CD4-positive, alpha-beta T cell treated with Interferon alpha-2 for 1 hour (primary cell): Measurements from ENCODE around the gene HNRNPL.
"Not testable (repeated sequence)": the region's sequence is repeated elsewhere in the genome, so short reads cannot be mapped to it uniquely, and the experiment has no call there.

Experiments
- DNase-seq, 2 donors: peaks; one replicate each; pipeline ENCODE4 v3.0.0-alpha.2; 2020 to 2022

The HNRNPL gene

DNA sequence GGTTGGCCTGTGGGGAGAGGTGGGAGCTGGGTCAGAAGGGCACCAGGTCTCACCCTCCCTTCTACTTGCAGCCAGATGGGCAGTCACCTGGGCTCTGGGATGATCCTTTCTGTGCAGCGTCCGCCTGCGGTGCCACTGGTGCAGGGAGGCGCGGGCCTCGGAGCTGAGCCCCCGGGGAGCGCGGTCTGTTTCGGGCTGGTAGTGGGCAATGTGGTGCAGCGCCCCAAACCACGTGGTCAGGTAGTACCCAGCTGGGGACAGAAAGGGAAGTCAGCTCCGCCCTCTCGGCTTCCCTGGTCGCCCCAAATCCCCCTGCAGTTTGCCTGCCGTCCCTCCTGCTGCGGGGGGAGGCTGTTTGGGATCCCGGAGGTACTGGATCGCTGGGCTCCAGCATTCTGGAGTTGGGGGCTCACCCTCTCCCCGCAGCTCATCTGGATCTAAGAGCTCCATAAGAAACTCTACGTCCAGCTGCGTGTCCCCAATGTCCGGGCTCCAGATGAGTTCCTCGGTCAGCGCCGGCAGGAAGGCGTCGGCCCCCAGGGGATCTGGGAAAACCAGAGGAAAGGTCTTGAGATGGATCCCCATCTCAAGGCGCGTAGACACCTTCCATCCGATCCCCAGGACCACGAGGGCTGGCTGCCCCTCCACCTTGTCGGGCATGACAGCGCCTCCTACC lies 19.5 kb upstream of the HNRNPL start:
- DNase-seq = peak; percentile 34 to 46

DNA sequence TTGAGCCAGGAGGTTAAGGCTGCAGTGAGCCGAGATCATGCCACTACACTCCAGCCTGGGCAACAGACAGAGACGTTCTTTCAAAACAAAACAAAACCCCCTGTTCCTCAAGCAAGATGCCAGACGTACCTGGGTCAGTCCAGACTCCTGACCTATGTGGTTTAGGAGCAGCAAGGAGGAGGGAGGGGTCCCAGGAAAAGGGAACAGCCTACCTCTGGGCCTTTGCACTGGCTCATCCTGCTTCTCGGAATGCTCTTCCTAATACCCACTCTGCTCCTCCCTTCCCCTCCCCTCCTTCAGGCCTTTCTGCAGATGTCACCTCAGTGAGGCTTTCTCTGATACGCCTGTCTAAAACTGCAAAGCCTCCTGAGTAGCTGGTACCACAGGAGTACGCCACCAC lies 18.8 kb upstream of the HNRNPL start:
- no peak for DNase-seq

DNA sequence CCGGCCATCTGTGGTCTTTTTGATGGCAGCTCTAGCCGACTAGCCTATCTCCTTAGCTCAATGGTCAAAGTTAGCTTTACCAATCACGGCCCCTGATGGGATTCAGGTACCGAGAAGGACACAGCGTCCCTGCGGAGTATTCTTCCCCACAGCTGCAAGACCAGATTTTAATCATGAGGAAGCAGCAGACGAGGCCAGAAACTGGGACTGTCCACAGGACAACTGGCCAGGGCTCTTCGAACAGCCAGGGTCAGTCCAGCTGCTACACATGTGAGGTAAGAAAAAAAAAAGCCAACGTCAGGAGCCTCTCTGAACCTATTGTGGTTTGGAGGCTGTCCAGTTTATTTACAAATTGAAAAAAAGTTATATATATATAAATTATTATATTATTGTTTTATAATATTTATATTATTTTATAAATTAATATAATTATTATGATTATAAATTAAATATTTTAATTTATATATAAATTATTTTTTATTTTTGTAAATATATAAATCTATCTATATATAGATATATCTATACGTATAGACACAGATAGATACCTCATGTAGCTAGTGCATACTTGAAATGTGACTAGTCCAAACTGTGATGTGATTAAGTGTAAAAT lies 17.5 kb upstream of the HNRNPL start:
- no peak for DNase-seq

DNA sequence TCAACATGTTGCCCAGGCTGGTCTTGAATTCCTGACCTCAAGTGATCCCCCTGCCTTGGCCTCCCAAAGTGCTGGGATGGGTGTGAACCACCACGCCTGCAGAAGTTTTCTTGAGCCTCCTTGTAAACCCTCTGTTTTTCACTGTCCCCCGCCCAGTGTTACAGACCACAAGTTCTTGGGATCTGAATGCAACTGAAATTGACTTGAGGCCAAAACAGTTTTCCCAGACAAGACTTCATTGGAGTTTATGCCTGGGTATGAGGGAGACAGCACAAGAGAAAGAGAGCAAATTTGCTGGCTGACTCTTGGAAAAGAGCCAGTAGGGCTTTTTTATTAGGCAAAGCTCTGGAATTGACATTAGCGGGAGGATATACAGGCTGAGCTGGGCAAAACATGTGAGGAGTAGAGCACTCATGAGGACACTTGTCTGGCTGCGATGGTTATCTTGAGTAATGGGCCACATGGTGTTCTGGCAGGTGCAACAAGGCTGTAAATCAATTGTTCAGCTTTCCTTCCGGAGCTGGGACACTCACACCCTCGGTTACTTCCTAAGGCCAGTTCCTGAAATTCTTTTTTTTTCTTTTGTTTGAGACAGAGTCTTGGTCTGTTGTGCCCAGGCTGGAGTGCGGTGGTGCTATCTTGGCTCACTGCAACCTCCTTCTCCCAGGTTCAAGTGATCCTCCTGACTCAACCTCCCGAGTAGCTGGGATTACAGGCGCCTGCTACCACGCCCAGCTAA lies 12.7 kb upstream of the HNRNPL start:
- no peak for DNase-seq

DNA sequence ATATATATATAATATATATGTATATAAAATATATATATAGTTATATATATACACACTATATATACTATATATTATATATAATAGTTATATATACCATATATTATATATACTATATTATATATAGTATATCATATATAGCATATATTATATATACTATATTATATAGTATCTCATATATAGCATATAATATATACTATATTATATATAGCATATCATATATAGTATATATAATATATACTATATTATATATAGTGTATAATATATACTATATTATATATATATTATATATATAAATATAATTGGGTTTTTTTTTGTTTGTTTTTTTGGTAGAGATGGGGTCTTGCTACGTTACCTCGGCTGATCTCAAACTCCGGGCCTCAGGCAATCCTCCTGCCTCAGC lies 11.6 kb upstream of the HNRNPL start:
- DNase-seq = no peak

DNA sequence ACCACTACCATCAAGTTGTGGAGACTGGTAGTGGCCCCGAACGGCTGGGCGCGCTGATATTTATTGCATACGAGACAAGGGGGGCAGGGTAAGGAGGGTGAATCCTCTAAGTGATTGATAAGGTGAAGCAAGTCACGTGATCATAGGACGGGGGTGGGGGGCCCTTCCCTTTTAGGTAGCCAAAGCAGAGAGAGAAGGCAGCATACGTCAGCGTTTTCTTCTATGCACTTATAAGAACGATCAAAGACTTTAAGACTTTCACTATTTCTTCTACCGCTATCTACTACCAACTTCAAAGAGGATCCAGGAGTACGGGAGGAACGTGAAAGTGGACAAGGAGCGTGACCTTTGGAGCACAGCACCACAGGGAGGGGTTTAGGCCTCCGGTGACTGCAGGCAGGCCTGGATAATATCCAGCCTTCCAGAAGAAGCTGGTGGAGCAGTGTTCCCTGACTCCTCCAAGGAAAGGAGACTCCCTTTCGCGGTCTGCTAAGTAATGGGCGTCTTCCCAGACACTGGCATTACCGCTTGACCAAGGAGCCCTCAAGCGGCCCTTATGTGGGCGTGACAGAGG lies 9.9 kb upstream of the HNRNPL start:
- DNase-seq = not testable (repeated sequence)

DNA sequence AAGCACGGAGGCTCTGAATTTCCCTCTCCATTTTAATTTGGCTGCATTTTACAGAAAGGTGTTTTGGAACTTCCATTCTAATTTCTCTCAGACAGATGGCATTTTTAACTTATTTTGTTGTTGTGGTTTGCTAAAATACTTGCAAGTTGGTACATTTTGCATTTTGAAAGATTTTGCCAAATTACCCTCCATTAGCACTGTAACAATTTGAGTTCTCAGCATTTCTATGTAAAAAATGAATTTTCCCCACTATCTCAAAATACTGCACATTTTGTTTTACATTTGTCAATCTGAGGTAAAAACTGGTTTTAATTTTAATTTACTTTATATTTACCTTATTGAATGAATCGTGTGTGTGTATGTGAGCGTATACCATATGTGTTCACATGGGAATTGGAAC lies 7.0 kb upstream of the HNRNPL start:
- no peak for DNase-seq

DNA sequence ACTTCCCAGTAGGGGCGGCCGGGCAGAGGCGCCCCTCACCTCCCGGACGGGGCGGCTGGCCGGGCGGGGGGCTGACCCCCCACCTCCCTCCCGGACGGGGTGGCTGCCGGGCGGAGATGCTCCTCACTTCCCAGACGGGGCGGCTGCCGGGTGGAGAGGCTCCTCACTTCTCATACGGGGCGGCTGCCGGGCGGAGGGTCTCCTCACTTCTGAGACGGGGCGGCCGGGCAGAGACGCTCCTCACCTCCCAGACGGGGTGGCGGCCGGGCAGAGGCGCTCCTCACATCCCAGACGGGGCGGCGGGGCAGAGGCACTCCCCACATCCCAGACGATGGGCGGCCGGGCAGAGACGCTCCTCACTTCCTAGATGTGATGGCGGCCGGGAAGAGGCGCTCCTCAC lies 6.0 kb upstream of the HNRNPL start:
- not testable (repeated sequence) for DNase-seq

DNA sequence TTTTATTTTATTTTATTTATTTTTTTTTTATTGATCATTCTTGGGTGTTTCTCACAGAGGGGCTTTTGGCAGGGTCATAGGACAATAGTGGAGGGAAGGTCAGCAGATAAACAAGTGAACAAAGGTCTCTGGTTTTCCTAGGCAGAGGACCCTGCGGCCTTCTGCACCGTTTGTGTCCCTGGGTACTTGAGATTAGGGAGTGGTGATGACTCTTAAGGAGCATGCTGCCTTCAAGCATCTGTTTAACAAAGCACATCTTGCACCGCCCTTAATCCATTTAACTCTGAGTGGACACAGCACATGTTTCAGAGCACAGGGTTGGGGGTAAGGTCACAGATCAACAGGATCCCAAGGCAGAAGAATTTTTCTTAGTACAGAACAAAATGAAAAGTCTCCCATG lies 5.2 kb upstream of the HNRNPL start:
- not testable (repeated sequence) for DNase-seq

DNA sequence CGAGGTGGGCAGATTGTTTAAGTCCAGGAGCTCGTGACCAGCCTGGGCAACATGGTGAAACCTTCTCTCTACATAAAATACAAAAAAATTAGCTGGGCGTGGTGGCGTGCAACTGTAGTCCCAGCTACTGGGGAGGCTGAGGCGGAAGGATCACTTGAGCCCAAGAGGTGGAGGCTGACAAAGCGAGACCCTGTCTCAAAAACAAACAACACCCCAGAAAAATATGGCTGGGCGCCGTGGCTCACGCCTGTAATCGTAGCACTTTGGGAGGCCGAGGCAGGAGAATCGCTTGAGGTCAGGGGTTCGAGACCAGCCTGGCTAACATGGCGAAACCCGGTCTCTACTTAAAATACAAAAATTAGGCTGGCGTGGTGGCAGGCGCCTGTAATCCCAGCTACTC lies 3.4 kb upstream of the HNRNPL start:
- no peak for DNase-seq

DNA sequence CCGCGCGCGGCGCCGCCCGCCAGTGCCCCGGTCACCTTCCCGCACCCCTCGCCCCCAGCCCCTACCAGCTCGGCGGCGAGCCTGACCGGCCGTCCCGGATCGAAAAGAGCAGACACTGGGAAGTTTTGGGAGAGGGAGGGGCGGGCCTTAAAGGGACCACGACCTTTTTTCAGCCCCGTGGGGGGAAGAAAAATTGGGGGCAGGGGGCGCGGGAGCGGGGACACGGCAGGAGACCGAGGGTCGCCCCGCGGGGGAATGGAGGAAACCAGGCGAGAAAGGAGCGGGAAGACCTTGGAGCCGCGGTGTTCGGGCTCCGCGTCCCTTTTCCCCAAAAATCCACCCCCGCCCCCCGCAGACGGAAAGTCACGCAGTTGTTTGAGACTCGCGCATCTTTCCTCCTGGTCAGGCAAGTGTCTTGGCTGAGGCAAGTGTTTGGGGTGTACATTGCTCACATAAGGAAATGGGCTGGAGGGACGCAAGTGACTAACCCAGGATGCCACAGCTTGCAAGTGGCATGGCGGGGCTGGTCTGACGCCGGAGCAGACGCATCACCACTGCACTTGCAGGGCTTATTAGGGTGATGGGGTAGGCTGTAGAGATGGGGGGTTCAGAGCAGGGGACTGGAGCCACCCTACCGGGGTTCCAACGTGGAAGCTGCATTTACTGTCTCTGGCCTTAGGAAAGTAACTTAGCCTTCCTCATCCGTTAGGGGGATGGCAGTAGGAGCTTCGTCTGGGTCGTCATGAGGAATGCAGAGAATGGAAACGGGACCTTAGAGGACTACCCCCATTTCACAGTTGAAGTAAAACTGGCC lies 2.7 kb upstream of the HNRNPL start:
- peak; percentile 70 to 72 for DNase-seq

DNA sequence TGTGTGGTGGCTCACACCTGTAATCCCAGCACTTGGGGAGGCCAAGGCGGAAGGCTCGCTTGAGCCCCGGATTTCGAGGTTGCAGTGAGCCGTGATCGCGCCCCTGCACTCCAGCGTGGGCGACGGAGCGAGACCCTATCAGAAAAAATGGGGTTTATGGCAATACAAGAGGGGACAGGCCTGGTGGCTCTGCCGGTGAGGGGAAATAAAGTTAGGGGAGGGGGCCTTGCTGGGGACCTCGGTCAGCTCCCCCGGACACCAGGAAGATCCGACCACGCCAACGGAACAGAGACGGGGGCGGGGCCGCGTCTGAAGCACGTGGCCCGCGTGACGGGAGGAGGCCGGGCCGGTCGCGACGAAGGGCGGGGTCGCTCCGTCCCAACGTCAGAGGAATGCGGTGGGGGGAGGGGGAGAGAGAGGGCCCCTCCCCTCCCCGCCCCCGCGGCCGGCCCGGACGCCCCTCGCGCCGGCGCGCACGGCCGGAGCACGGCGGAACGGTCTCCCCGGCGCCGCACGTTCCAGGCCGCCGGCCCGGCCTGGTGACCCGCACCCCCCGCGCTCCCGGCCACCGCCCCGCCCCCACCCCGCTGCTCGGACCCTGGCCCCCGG lies 1.9 kb upstream of the HNRNPL start:
- DNase-seq = peak; percentile 90 to 91

DNA sequence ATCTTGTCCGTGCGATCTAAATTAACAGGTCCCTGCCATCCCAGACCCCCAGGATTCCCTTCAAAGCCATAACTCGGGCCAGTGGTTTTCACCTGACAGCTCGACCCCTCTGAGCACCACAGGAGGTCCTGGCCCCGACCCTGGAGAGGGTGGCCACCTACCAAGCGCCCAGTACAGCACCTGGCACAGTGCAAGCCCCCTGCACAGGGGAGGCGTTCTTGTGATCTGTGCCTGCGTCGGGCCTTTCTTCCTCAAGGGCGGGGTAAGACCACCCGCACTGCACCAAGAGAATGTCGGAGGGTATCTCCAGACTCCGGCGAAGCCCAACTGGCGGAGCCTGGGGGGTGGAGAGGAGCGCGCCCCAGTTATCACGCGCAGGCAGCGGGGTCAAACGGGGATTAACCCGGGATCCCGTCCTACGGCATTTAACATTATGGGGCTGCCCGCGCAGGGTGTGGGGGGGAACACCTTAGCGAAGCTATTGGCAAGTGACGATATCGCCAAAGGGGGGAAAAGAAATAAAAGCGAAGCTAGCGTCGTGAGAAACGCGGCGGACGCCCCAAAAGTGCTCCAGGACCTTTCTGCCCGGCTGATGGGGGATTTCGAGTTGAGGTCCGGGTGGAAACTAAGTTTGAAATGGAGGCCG lies 1.3 kb upstream of the HNRNPL start:
- DNase-seq = peak; percentile 12 to 58

DNA sequence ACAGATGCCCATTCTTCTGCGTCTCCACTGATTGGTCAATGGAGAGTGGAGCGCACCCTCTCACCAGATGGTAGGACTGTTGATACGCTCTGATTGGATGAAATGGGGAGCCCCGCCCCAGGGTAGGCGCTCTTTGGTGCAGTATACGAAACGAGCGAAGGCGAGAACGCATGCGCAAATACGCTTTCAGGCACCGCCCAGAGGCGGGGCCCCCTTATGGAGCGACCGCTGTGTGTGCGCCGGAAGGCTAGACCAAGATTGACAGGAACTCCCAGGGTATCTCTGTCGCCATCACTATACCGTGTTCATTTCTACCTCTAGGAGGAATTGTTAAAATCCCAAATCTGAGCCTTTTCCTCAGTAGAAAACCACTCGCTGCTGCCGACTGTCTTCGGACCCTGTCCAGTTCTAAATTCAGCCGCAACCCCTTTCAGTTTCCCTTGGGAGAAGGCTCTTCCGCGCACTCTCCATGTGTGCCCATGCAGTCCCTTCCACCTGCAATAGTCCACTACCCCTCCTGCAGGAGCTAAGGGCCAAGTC lies 720 bp upstream of the HNRNPL start:
- peak in 1 of 2 donors; percentile 100 for DNase-seq

DNA sequence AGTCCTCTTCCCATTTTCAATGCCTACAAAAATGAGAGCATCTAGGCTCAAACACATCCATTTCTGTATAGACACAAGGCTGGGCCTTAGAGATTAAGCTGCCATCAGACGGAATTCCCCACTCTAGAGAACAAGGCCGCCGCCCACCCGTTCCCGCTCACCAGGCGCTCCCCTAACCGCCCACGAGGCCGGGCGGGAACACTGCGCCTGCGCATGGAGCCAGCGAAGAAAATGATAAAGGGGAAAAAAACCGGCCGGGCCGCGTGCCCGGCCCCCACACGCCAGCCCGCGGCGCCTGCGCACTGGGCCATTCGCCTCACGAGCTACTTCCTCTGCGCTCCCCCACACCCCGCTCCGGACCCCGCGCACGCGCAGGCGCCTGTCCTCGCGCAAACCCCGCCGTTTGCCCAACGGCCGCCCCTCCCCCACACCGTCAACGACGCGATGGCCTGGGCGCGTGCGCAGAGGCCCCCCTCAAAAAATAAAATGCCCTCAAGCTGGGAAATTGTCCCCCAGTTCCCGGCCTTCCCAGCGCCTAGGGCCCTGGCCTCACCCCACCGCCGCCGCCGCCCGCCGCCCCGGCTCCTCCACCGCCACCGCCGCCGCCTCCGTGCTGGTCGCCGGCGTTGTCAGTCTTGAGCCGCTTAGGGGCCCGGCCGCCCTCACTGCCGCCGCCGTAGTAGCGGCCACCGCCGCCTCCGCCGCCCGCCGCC lies 483 bp downstream of the HNRNPL start:
- peak; percentile 98 for DNase-seq

DNA sequence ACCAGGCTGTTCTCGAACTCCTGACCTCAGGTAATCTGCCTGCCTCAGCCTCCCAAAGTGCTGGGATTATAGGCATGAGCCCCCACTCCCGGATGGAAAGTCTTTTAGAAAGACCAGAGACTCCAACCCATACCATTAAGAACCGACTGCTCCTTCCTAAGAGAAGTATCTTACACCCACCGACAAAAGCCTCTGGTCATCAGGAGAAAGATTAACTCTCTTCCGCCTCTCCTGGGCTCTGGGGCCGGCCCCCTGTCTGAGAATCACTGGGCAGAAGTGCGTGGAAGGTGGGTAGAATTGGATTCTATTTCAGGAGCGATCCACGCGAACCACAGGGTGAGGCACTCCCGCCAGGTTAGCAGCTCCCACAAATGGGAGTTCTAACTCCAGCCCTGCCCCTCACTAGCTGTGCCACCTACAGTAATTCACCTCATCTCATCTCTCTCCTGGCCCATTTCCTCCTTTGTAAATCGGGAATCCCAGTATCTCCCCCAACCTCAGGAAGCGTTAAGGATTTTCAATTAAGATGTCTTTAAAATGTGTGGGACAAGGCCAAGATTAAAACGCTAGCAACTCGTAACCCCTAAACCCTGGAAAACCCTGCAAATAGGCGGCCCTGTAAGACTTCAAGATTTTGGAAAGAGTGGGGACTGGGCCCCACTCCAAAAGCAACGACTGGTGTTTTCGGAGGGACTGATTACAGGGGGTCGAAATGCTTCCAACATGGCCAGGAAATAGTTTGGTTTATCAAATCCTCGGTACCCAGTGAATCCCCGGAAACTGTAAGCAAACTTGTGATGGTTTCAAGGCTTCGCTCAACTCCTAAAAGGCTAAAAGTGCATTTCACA lies 1.3 kb downstream of the HNRNPL start:
- DNase-seq = no peak

DNA sequence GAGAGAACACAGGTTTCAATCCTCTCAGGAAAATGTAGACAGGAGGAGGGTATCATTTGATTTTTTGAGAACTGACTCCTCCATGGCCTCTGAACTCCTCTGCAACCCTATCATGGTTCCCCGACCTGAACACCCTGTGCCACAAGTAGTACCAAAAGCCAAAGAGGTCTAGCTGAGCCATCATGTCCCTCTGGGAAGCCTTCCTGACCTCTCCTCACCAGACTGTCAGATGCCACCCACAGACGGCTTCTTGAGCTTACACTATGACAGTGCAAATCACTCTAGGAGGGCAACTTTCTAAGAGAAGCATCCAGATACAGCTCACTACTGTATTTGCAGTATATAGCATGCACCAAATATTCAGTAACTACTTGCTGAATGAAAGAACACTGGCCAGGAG lies 3.7 kb downstream of the HNRNPL start:
- no peak for DNase-seq

DNA sequence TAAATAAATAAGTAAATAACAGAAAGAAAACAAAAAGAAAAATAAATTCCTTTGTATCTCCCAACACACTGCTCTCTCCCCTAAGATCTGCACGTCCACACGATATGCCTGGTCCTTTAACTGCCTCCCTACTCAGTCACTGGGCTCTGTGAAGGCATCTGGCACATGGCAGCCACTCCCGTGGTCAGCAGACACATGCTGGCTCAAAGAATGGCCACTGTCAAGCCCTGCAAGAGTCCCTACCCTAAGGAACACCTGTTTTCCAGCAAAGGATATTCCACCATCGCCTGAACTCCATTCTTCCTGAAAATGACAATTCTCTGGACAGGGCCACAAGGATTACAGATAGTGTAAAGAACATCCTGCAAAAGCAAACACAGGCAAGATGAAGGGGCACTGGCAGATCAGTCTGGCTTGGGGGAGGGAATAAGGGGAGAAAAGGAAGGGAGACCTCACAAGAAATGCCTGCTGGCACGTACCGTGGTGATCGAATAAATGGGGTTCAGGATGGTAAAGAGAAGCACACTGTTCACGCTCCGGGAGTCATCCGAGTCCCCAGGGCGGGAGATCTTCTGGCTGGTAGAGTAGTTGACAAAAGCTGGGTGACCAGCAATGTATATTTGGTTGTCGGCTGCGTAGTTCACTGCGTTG lies 4.3 kb downstream of the HNRNPL start:
- no peak for DNase-seq

DNA sequence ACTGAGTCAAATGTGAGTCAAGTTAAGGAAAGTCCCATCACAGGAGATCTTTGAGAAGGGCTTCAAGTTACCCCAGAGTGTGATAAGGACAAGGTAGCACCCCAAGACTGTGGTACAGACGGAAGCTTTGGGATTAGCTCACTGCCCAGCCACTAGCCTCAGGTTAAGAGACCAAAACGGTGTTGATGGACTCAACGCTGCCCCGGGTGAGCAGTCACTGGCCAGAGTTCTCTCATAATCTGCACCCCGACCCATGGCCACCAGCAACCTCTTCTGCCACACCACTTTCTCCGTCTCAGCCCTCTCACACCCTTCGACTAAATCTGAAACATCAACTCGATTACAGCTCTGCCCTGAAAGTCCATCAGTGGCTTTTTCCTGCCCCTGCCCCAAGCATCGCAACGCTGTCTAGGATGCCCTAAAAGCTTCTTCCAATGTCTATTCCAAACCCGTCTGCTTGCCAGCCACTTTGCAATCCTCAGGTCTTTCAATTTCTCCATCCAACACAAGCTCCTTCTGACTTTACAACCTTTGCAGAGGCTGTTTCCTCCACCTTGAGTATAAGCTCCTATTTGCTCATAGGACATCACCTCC lies 5.6 kb downstream of the HNRNPL start:
- no peak for DNase-seq
